Hepatocyte (in vitro differentiated cells): ENCODE measurements around the gene TRIOBP.

ENCODE experiments used
- EZH2 ChIP-seq: fragments of 200-600 bp; sonication (generic); IDR thresholded peaks from 2 replicates; pipeline ENCODE4 v1.6.1; 2016; ENCODE audit warnings: antibody characterized with exemption, mild to moderate bottlenecking, borderline replicate concordance
- EZH2phosphoT487 ChIP-seq: fragments of 200-600 bp; sonication (generic); IDR thresholded peaks from one replicate; pipeline ENCODE4 v1.6.1; 2018; ENCODE audit warnings: antibody characterized with exemption, mild to moderate bottlenecking, low read depth, moderate library complexity; ENCODE audit not compliant: unreplicated experiment, severe bottlenecking
- TF ChIP-seq, protein P1 (sequence below): fragments of 200-600 bp; sonication (generic); IDR thresholded peaks from 2 replicates; pipeline ENCODE4 v1.5.1; 2016; ENCODE audit warnings: antibody characterized with exemption, mild to moderate bottlenecking; ENCODE audit not compliant: poor library complexity

- TF ChIP-seq EZH2 (no peak), EZH2phosphoT487 (no peak)
- TF ChIP-seq, protein P1, sequence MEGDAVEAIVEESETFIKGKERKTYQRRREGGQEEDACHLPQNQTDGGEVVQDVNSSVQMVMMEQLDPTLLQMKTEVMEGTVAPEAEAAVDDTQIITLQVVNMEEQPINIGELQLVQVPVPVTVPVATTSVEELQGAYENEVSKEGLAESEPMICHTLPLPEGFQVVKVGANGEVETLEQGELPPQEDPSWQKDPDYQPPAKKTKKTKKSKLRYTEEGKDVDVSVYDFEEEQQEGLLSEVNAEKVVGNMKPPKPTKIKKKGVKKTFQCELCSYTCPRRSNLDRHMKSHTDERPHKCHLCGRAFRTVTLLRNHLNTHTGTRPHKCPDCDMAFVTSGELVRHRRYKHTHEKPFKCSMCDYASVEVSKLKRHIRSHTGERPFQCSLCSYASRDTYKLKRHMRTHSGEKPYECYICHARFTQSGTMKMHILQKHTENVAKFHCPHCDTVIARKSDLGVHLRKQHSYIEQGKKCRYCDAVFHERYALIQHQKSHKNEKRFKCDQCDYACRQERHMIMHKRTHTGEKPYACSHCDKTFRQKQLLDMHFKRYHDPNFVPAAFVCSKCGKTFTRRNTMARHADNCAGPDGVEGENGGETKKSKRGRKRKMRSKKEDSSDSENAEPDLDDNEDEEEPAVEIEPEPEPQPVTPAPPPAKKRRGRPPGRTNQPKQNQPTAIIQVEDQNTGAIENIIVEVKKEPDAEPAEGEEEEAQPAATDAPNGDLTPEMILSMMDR: peak; percentile 11
Observed at GRCh38 chr22:37781434-37782059, 84.7 kb downstream of the TRIOBP start.
